IMR-90 (cell line): Measurements from ENCODE around the gene ABI3BP. TPM values are rescaled to one million over a fixed set of nuclear protein-coding genes. Genes with fewer than 3 reads are reported as not detected.

Source experiments
- ATAC-seq: fragments of 200-7000 bp; cut with Tn5 transposase; 2 replicates; pipeline ENCODE4 v1.9.1; 2020; ENCODE audit warnings: low read depth, mild to moderate bottlenecking, moderate library complexity
- BruUV-seq: library from RNA; stranded (reverse); fragments of 400-500 nt; replicated peaks from 2 replicates; lab custom pipeline; 2021; lab: Mats Ljungman, UMichigan
- CTCF ChIA-PET: fragments of 300-600 bp; formaldehyde crosslinking; extraction: SDS; loops from one replicate; lab custom pipeline; 2021; ENCODE audit warnings: antibody characterized with exemption; lab: Yijun Ruan, JAX
- POLR2A ChIA-PET: fragments of 300-600 bp; sonication (Branson Sonifier 250); formaldehyde crosslinking; loops from one replicate; lab custom pipeline; 2022; ENCODE audit warnings: antibody characterized with exemption; ENCODE audit not compliant: unreplicated experiment; lab: Charles Lee
- DNase-seq: peaks from one replicate; pipeline ENCODE4 v3.0.0; 2013
- H2AFZ ChIP-seq: replicated peaks from 2 replicates; pipeline ENCODE3; 2013; ENCODE audit warnings: low read length, mild to moderate bottlenecking; ENCODE audit not compliant: poor library complexity
- H2AK5ac ChIP-seq: 2 replicates; pipeline ENCODE4 v1.6.1; 2013; ENCODE audit warnings: low read depth, low read length, inconsistent platforms
- H2AK9ac ChIP-seq: replicated peaks from 2 replicates; pipeline ENCODE3; 2013; ENCODE audit warnings: mild to moderate bottlenecking, low read depth, low read length, moderate library complexity; ENCODE audit not compliant: poor library complexity
- H2BK120ac ChIP-seq: 2 replicates; pipeline ENCODE4 v1.6.1; 2013; ENCODE audit warnings: low read depth, low read length, inconsistent platforms
- H2BK15ac ChIP-seq: 3 replicates; pipeline ENCODE4 v1.6.1; 2013; ENCODE audit warnings: low read depth, low read length, inconsistent platforms
- H2BK20ac ChIP-seq: 2 replicates; pipeline ENCODE4 v1.6.1; 2013; ENCODE audit warnings: low read depth, mild to moderate bottlenecking, inconsistent platforms, low read length, moderate library complexity
- H2BK5ac ChIP-seq: 2 replicates; pipeline ENCODE4 v1.6.1; 2013; ENCODE audit warnings: mild to moderate bottlenecking, low read depth, low read length, inconsistent platforms; ENCODE audit not compliant: poor library complexity, severe bottlenecking
- H3K14ac ChIP-seq: replicated peaks from 2 replicates; pipeline ENCODE4 v1.6.1; 2013; ENCODE audit warnings: low read depth, low read length, inconsistent platforms
- H3K18ac ChIP-seq: 2 replicates; pipeline ENCODE4 v1.6.1; 2013; ENCODE audit warnings: low read depth, low read length, control low read depth
- H3K23ac ChIP-seq: 2 replicates; pipeline ENCODE4 v1.6.1; 2013; ENCODE audit warnings: low read depth, low read length, inconsistent platforms
- H3K27ac ChIP-seq: 2 replicates; pipeline ENCODE4 v1.5.1; 2013; ENCODE audit warnings: mild to moderate bottlenecking, control low read depth, low read length; ENCODE audit not compliant: insufficient read depth
- H3K27me3 ChIP-seq: 2 replicates; pipeline ENCODE4 v1.6.1; 2013; ENCODE audit warnings: low read length; ENCODE audit not compliant: control insufficient read depth, insufficient read depth
- H3K36me3 ChIP-seq: 2 replicates; pipeline ENCODE4 v1.6.1; 2013; ENCODE audit warnings: low read length, mixed read lengths; ENCODE audit not compliant: control insufficient read depth, insufficient read depth
- H3K4ac ChIP-seq: 2 replicates; pipeline ENCODE4 v1.6.1; 2013; ENCODE audit warnings: low read depth, low read length, inconsistent platforms
- H3K4me1 ChIP-seq: 2 replicates; pipeline ENCODE4 v1.6.1; 2013; ENCODE audit warnings: low read length, mixed read lengths; ENCODE audit not compliant: control insufficient read depth, insufficient read depth
- H3K4me2 ChIP-seq: 2 replicates; pipeline ENCODE4 v1.6.1; 2013; ENCODE audit warnings: low read depth, mild to moderate bottlenecking, control low read depth, low read length, moderate library complexity
- H3K4me3 ChIP-seq: 2 replicates; pipeline ENCODE4 v1.5.1; 2013; ENCODE audit warnings: low read depth, mild to moderate bottlenecking, control low read depth, low read length, moderate library complexity; ENCODE audit not compliant: insufficient read depth
- H3K56ac ChIP-seq: 2 replicates; pipeline ENCODE4 v1.6.1; 2013; ENCODE audit warnings: low read length, inconsistent platforms; ENCODE audit not compliant: insufficient read depth; ENCODE audit errors: extremely low read depth
- H3K79me1 ChIP-seq, 2 experiments: 2 replicates each; pipeline ENCODE4 v1.6.1; 2013; ENCODE audit warnings: low read length in 2 of 2, inconsistent platforms in 1 of 2, low read depth in 1 of 2
- H3K9ac ChIP-seq: 2 replicates; pipeline ENCODE4 v1.6.1; 2013; ENCODE audit warnings: low read depth, low read length, control low read depth
- H3K9me1 ChIP-seq: 2 replicates; pipeline ENCODE4 v1.6.1; 2013; ENCODE audit warnings: low read length, inconsistent platforms; ENCODE audit not compliant: insufficient read depth
- H3K9me3 ChIP-seq: 2 replicates; pipeline ENCODE4 v1.6.1; 2013; ENCODE audit warnings: low read length; ENCODE audit not compliant: control insufficient read depth, insufficient read depth
- H4K20me1 ChIP-seq: 2 replicates; pipeline ENCODE4 v1.6.1; 2013; ENCODE audit warnings: low read length, inconsistent platforms; ENCODE audit not compliant: insufficient read depth
- H4K5ac ChIP-seq: 2 replicates; pipeline ENCODE4 v1.6.1; 2013; ENCODE audit warnings: mild to moderate bottlenecking, low read depth, low read length, control low read depth
- H4K8ac ChIP-seq, 2 experiments: 2 replicates each; pipeline ENCODE4 v1.6.1; 2013; ENCODE audit warnings: low read depth in 2 of 2, low read length in 2 of 2, control low read depth in 1 of 2, inconsistent platforms in 1 of 2
- H4K91ac ChIP-seq: 2 replicates; pipeline ENCODE4 v1.6.1; 2013; ENCODE audit warnings: low read depth, low read length, inconsistent platforms; ENCODE audit not compliant: insufficient read depth
- CEBPB ChIP-seq: IDR thresholded peaks from 2 replicates; pipeline ENCODE4 v1.6.1; 2012; ENCODE audit warnings: low read depth, low read length, improper control_type of control experiment
- MAZ ChIP-seq: IDR thresholded peaks from 2 replicates; pipeline ENCODE4 v1.6.1; 2012; ENCODE audit warnings: low read depth, mild to moderate bottlenecking, low read length, improper control_type of control experiment, moderate library complexity, borderline replicate concordance
- RCOR1 ChIP-seq: IDR thresholded peaks from 2 replicates; pipeline ENCODE4 v1.6.1; 2012; ENCODE audit warnings: mild to moderate bottlenecking, low read length, improper control_type of control experiment; ENCODE audit not compliant: insufficient replicate concordance
- WGBS, 2 experiments: methylation state at CpG; one replicate each; pipeline versions ENCODE4 v1.1.5 to v1.1.7; 2013; ENCODE audit warnings: missing lambda C conversion rate in 2 of 2; ENCODE audit not compliant: insufficient read length in 1 of 2; ENCODE audit errors: extremely low coverage in 2 of 2; 5-methylcytosine and 5-hydroxymethylcytosine counted together
- dilution Hi-C: fragments of 300-500 bp; cut with HindIII; formaldehyde crosslinking; loops from one replicate; pipeline ENCODE4 v1.14.3; 2018; ENCODE audit warnings: low sequenced_read_pairs; ENCODE audit not compliant: unreplicated experiment
- in situ Hi-C: fragments of 300-500 bp; cut with MboI; formaldehyde crosslinking; loops from 3 replicates; pipeline ENCODE4 v1.14.3; 2019; ENCODE audit warnings: low sequenced_read_pairs, inconsistent platforms, mixed read lengths
- intact Hi-C: fragments of 100-400 bp; cut with micrococcal nuclease; formaldehyde crosslinking; loops from 2 replicates; pipeline ENCODE4 v1.10.0; 2022
- polyA plus RNA-seq, 3 experiments: library from polyadenylated mRNA; depleted of rRNA; stranded (reverse); fragments of >200 nt; gene quantifications; 2 replicates each; pipeline ENCODE4 v1.2.3, GENCODE V29; 2012; ENCODE audit warnings: low replicate concordance in 1 of 3
- total RNA-seq: library from RNA; depleted of rRNA; stranded (reverse); fragments of >200 nt; gene quantifications from 2 replicates; pipeline ENCODE4 v1.2.3, GENCODE V29; 2012

The ABI3BP gene
- total and polyA plus RNA-seq, 2 of the 4 experiments (the other 2 are of a cell fraction), result 3.0 to 26.7 TPM

DNA sequence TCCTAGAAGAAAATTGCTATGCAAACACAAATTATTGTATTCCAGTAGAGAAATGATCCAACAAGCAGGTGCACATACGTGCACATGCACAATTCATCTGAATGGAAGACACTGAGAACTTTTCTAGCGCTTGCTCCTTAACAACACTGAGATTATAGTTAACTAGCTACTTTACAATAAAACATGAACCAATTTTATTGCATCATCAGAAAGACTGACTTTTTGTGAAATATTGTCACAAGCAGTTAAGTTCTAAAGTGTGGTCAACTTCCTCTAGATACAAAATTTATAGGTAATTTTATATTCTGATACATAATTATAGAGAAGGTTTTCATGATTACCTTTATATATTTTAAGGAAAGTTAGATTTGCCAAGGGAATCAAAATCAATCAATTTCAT, 135.4 kb downstream of the ABI3BP start:
- 60% methylated on average over 1 of the region's 2 CpGs; no CpG with 5 or more reads in 1 of the 2 experiments for WGBS, 2 experiments
- DNase-seq, result no peak
- no peak overlapping the region for H3K56ac ChIP-seq
- no peak overlapping the region for H3K4ac ChIP-seq
- no peak overlapping the region for H3K9ac ChIP-seq
- intact Hi-C loops (no loop called here), dilution Hi-C loops (no loop called here), in situ Hi-C loops (no loop called here)
- no peak overlapping the region for H2BK5ac ChIP-seq
- H3K79me1 ChIP-seq, result no peaks in the 10 kb centered on the region
- no peak overlapping the region for H2AFZ ChIP-seq
- no peaks in the 10 kb centered on the region for H3K27me3 ChIP-seq
- TF ChIP-seq RCOR1 (no peak), MAZ (no peak), CEBPB (peak; percentile 54; the same call in 1 of the 2 replicates)
- no peak overlapping the region for H2AK9ac ChIP-seq
- H2BK15ac ChIP-seq, result no peak overlapping the region
- no peaks in the 10 kb centered on the region for H3K9me1 ChIP-seq
- ATAC-seq, result no peak
- H3K18ac ChIP-seq, result no peak overlapping the region
- H3K14ac ChIP-seq, result no peak overlapping the region
- H2BK120ac ChIP-seq, result no peak overlapping the region
- H4K91ac ChIP-seq, result no peak overlapping the region
- H3K4me1 ChIP-seq, result no peaks in the 10 kb centered on the region
- H3K36me3 ChIP-seq, result no peaks in the 10 kb centered on the region
- no peak overlapping the region for H3K23ac ChIP-seq
- CTCF ChIA-PET, result no interaction called here
- POLR2A ChIA-PET, result interaction anchor here (0.6 kb wide), 1 partner anchor 61 kb away, joined by 3 read pairs; no protein-coding TSS in a partner anchor
- no peak overlapping the region for H4K8ac ChIP-seq
- no peak overlapping the region for H3K4me2 ChIP-seq
- no peaks in the 10 kb centered on the region for H4K20me1 ChIP-seq
- no peak overlapping the region for H2AK5ac ChIP-seq
- no TSS peak for BruUV-seq
- no peak overlapping the region for H3K4me3 ChIP-seq
- no peak overlapping the region for H2BK20ac ChIP-seq
- no peak overlapping the region for H3K27ac ChIP-seq
- no peaks in the 10 kb centered on the region for H3K9me3 ChIP-seq
- no peak overlapping the region for H4K5ac ChIP-seq
